NCI-H2196 treated with DMSO at 0.1 percent for 48 hours (cell line): ENCODE results near the gene ABHD1.
A peak's percentile ranks its signal among the peaks of the same experiment; 100 is the strongest.
"Not testable (repeated sequence)": the region's sequence is repeated elsewhere in the genome, so short reads cannot be mapped to it uniquely, and the experiment has no call there.

ENCODE experiments used
- DNase-seq: peaks from one replicate; lab custom pipeline; 2025; ENCODE audit not compliant: unreplicated experiment; lab: John Stamatoyannopoulos, UW

The ABHD1 gene

DNA sequence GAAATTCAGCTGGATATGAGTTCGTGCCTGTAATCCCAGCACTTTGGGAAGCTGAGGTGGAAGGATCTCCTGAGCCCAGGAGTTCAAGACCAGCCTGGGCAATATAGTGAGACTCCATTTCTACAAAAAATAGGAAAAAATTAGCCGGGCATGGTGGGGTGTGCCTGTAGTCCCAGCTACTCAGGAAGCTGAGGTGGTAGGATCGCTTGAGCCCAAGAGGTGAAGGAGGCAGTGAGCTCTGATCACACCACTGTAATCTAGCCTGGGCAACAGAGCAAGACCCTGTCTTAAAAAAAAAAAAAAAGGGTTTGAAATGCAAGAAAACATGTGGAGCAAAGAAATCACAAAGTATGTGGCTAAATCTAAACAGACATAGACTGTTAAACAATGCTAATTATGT lies 14.5 kb upstream of the ABHD1 start:
- DNase-seq: no peak

- DNase-seq: not testable (repeated sequence)
These were observed 12.8 kb upstream of the ABHD1 start for GRCh38 chr2:27110603-27111352.

DNA sequence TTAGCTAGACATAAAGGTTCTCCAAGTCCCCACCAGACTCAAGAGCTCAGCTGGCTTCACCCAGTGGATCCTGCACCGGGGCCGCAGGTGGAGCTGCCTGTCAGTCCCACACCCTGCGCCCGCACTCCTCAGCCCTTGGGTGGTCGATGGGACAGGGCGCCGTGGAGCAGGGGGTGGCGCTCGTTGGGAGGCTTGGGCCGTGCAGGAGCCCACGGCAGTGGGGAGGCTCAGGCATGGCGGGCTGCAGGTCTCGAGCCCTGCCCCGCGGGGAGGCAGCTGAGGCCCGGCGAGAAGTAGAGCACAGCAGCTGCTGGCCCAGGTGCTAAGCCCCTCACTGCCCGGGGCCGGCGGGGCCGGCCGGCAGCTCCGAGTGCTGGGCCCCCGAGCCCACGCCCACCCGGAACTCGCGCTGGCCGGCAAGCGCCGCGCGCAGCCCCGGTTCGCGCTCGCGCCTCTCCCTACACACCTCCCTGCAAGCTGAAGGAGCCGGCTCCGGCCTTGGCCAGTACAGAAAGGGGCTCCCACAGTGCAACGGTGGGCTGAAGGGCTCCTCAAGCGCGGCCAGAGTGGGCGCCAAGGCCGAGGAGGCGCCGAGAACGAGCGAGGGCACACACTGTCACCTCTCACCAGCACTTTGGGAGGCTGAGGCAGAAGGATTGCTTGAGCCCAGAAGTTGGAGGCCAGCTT lies 12.1 kb upstream of the ABHD1 start:
- not testable (repeated sequence) for DNase-seq

GRCh38 chr2:27115519-27115918 lies 8.1 kb upstream of the ABHD1 start:
- no peak for DNase-seq

DNA sequence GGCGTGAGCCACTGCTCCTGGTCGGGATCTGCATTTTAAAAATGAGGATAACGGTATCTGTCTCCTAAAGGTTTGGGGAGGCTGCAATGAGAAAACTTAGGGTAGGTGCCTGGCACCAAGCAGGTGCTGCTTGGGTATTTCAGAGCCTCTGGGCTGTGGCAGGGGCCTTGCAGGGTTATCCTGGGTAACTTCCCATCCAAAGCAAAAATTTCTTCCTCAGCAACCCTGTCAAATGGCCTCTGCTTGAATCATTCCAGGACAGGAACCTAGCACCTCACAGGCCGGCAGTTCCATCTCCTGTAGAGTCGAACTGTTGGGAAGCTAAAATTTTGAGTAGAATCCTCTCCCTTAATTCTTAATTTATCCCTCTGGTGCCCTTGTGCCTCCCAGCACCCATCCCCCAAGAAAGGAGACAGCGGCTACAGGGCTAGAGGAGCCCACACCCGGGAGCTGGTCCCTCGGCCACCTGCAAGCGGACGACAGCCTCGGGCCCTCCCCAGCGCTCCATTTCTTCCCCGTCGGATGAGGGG lies 5.6 kb upstream of the ABHD1 start:
- DNase-seq: no peak

GRCh38 chr2:27118525-27119329 lies 4.9 kb upstream of the ABHD1 start, which contains the start of gene CGREF1:
TSS of gene CGREF1 (minus strand) at chr2:27119128. CDS start at chr2:27104366, 14,762 bp downstream.
- DNase-seq: no peak

DNA sequence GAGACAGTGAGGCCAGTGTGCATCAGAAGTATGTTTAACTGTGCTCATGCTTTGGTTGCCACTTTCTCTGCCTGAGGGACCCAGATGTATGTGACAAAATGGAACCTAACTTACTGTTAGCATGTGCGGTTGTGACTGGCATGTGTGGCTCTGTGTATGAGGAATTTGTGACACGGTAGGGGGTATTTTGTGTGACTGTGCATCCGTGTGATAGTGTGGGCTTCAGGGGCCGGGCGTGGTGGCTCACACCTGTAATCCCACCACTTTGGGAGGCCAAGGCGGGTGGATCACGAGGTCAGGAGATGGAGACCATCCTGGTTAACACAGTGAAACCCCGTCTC lies 4.3 kb upstream of the ABHD1 start:
- DNase-seq: not testable (repeated sequence)

GRCh38 chr2:27121906-27122305 lies 1.7 kb upstream of the ABHD1 start:
- no peak for DNase-seq

DNA sequence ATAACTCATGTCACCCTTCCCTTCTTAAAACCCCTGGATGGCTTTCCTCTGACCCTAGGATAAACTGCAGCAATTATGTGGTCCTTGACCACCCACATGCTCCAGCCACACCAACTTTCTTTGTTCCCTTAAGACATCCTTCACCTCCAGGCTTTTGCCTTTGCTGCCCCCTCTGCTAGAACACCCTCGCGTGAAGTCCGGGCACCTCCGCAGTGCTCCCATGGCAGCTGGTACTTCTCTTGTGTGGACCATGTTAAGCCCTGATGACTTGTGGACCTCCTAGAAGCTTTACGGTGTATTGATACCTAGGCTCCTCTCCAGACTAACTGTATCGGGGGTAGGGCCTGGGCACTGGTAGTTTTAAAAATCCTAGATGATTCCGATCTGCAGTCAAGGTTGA lies 824 bp upstream of the ABHD1 start:
- no peak for DNase-seq

DNA sequence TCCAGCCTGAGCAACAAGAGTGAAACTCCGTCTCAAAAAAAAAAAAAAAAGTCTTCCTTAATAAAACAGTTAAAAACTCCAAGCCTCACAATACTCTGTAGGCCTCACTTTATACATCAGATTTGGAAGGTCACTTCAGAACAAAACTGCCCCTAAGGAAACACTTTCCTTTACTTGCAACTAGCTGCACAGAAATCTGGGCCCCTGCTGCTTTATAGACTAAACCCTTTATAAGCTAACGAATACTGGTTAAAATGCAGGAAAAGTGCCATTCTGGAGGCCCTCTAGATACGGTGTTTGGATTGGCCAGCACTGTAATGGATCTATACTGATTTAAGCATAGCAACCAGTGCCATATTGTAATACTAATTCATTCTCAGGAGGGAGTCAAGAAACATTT lies 1.5 kb downstream of the ABHD1 start:
- DNase-seq: no peak

- DNase-seq: no peak
These were observed 2.7 kb downstream of the ABHD1 start for GRCh38 chr2:27126252-27126710.

- DNase-seq: no peak
These were observed 4.5 kb downstream of the ABHD1 start for GRCh38 chr2:27127883-27128667.

- DNase-seq: no peak
These were observed 5.3 kb downstream of the ABHD1 start for GRCh38 chr2:27128668-27129571.

GRCh38 chr2:27130396-27130795 lies 6.8 kb downstream of the ABHD1 start:
- no peak for DNase-seq

DNA sequence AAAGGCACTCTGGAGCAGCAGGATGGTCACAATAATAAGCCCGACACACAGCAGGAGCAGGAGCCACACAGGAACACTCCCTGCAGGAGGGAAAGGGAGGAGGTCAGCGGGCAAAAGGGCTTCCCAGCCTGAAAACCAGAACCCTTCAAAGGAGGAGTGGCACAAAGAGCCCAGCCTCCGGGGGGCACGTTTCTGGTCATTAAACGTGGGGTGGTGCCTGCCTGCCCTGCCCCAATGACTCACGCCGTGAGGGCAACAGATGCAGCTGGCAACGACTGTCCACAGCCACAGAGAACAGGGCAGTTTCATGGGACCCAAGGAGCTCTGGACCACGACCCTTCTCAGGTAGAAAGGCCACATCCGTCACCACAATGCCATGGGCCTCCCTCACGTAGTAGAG lies 7.8 kb downstream of the ABHD1 start:
- DNase-seq: no peak

DNA sequence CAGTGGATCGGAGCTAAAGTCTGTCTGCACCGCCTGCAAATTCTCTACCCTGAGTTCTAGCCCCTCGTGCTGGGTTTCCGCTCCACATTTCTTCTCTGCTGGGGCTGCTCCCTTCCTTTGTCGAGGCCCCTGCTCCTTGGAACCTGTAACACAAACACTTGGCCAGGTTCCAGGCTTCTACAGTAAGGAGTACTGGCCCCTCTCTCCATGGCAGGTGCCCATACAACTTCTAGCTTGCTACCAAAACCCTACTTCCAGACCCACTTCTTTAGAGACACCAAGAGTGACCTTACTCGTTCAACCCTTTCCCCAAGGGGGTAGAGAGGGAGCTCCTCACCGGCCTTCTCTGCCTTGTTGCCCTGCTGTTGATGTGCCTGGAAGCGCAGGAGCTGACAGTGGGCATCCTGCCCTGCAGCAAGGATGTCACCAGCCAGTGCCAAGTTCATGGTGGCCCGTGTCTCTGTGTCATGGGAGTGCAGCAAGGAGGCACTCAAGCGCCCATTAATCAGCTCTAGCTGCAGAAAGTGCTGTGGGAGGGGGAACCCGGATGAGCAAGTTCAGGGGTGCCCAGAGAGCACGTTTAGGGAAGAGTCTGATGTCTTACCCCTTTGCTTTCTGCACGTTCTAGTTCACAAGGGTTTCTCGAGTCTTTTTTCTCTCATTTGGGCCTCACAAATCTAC lies 9.7 kb downstream of the ABHD1 start:
- no peak for DNase-seq

- peak; percentile 86 for DNase-seq
These were observed 10.5 kb downstream of the ABHD1 start, which contains the start of gene PREB for GRCh38 chr2:27133905-27134780. TSS of gene PREB (minus strand) at chr2:27134636. CDS start at chr2:27134421, 215 bp downstream.
